Fibroblast of the aortic adventitia (primary cell): ENCODE measurements around the gene UGDH. TPM values are rescaled to one million over a fixed set of nuclear protein-coding genes. Genes with fewer than 3 reads are reported as not detected.

Experiments
- DNase-seq: peaks from one replicate; pipeline ENCODE4 v3.0.0-alpha.2; 2010; ENCODE audit warnings: low read depth
- H3K4me3 ChIP-seq: 2 replicates; pipeline ENCODE4 v1.5.1; 2011; ENCODE audit warnings: low read depth, mild to moderate bottlenecking, control low read depth, low read length, moderate library complexity
- CTCF ChIP-seq: IDR thresholded peaks from 2 replicates; pipeline ENCODE4 v1.5.1; 2011; ENCODE audit warnings: mild to moderate bottlenecking, low read length, control low read depth, inconsistent platforms; ENCODE audit not compliant: insufficient read depth
- total RNA-seq: library from RNA; depleted of rRNA; stranded (reverse); fragments of >200 nt; gene quantifications from 2 replicates; pipeline ENCODE4 v1.2.3, GENCODE V29; 2012; ENCODE audit warnings: low replicate concordance

Gene UGDH
- total RNA-seq, 1 donor, result 361 TPM

GRCh38 chr4:39480251-39480650, 47.0 kb downstream of the UGDH start:
- no peak for TF ChIP-seq CTCF
- H3K4me3 ChIP-seq, result no peak overlapping the region
- DNase-seq, result no peak

GRCh38 chr4:39476187-39476895, 50.9 kb downstream of the UGDH start:
- H3K4me3 ChIP-seq, result no peak overlapping the region
- no peak for TF ChIP-seq CTCF
- no peak for DNase-seq

GRCh38 chr4:39472396-39472795, 54.8 kb downstream of the UGDH start:
- H3K4me3 ChIP-seq, result no peak overlapping the region
- no peak for DNase-seq
- no peak for TF ChIP-seq CTCF

- no peak for TF ChIP-seq CTCF
- H3K4me3 ChIP-seq, result no peak overlapping the region
- no peak for DNase-seq
Observed at GRCh38 chr4:39470402-39470801, 56.8 kb downstream of the UGDH start.

- H3K4me3 ChIP-seq, result no peak overlapping the region
- TF ChIP-seq CTCF, result peak; percentile 71
- DNase-seq, result peak; percentile 92
Observed at GRCh38 chr4:39469429-39470077, 57.7 kb downstream of the UGDH start.

GRCh38 chr4:39467464-39467863, 59.8 kb downstream of the UGDH start:
- no peak for DNase-seq
- H3K4me3 ChIP-seq, result no peak overlapping the region
- TF ChIP-seq CTCF, result no peak
